DOHH2 (cell line): Measurements from ENCODE around the gene ZNF576.

ENCODE experiments used
- H3F3A ChIP-seq: fragments of 200-600 bp; sonication (generic), shearing (Covaris generic); 2 replicates; pipeline ENCODE4 v1.6.0; 2016; ENCODE audit warnings: antibody characterized with exemption, mild to moderate bottlenecking; ENCODE audit not compliant: control insufficient read depth, insufficient read depth
- H3K27ac ChIP-seq: fragments of 200-600 bp; sonication (generic); 2 replicates; pipeline ENCODE4 v1.5.1; 2014; ENCODE audit warnings: low read depth, mild to moderate bottlenecking, low read length, moderate library complexity
- H3K27me3 ChIP-seq: fragments of 200-600 bp; sonication (generic); 2 replicates; pipeline ENCODE4 v1.6.1; 2014; ENCODE audit warnings: mild to moderate bottlenecking, low read length, mixed read lengths; ENCODE audit not compliant: control insufficient read depth
- H3K36me3 ChIP-seq: fragments of 200-600 bp; sonication (generic); 2 replicates; pipeline ENCODE4 v1.6.1; 2014; ENCODE audit warnings: mild to moderate bottlenecking, low read length, moderate library complexity, mixed read lengths; ENCODE audit not compliant: control insufficient read depth
- H3K4me1 ChIP-seq: fragments of 200-600 bp; sonication (generic); 2 replicates; pipeline ENCODE4 v1.6.1; 2014; ENCODE audit warnings: mild to moderate bottlenecking, low read length, mixed read lengths; ENCODE audit not compliant: control insufficient read depth
- H3K4me2 ChIP-seq: fragments of 200-600 bp; sonication (generic); 2 replicates; pipeline ENCODE4 v1.6.0; 2014; ENCODE audit warnings: mild to moderate bottlenecking, low read length, moderate library complexity
- H3K4me3 ChIP-seq: fragments of 200-600 bp; sonication (generic); 2 replicates; pipeline ENCODE4 v1.5.1; 2014; ENCODE audit warnings: mild to moderate bottlenecking, low read length, mixed read lengths
- H3K79me2 ChIP-seq: fragments of 200-600 bp; sonication (generic); 2 replicates; pipeline ENCODE4 v1.6.1; 2014; ENCODE audit warnings: mild to moderate bottlenecking, low read length, mixed read lengths; ENCODE audit not compliant: control insufficient read depth
- H3K9me2 ChIP-seq: fragments of 200-600 bp; sonication (generic); replicated peaks from 2 replicates; pipeline ENCODE4 v1.6.1; 2014; ENCODE audit warnings: mild to moderate bottlenecking, low read length, mixed read lengths; ENCODE audit not compliant: control insufficient read depth
- H3K9me3 ChIP-seq: fragments of 200-600 bp; sonication (generic); 2 replicates; pipeline ENCODE4 v1.6.1; 2014; ENCODE audit warnings: antibody characterized with exemption, low read length, mixed read lengths; ENCODE audit not compliant: control insufficient read depth, insufficient read depth
- H4K20me1 ChIP-seq: fragments of 200-600 bp; sonication (generic); 2 replicates; pipeline ENCODE4 v1.6.0; 2014; ENCODE audit warnings: low read depth, mild to moderate bottlenecking, antibody characterized with exemption, low read length, moderate library complexity; ENCODE audit not compliant: control insufficient read depth, insufficient read depth
- CTCF ChIP-seq: fragments of 200-600 bp; sonication (generic); IDR thresholded peaks from one replicate; pipeline ENCODE4 v1.5.1; 2014; ENCODE audit warnings: antibody characterized with exemption, mild to moderate bottlenecking, low read depth, low read length; ENCODE audit not compliant: poor library complexity, severe bottlenecking
- EZH2phosphoT487 ChIP-seq: fragments of 200-600 bp; sonication (generic); IDR thresholded peaks from 2 replicates; pipeline ENCODE4 v1.6.1; 2017; ENCODE audit warnings: borderline replicate concordance, mild to moderate bottlenecking, antibody characterized with exemption, low read length, moderate library complexity, mixed read lengths

The ZNF576 gene

GRCh38 chr19:43551399-43552197, 44.8 kb upstream of the ZNF576 start:
- Histone ChIP-seq H3F3A (no peaks in the 10 kb centered on the region), H3K79me2 (no peaks in the 10 kb centered on the region), H3K4me3 (no peak overlapping the region), H3K27ac (no peak overlapping the region), H3K9me3 (no peaks in the 10 kb centered on the region), H3K27me3 (no peaks in the 10 kb centered on the region), H3K4me2 (no peak overlapping the region), H3K9me2 (no peaks in the 10 kb centered on the region), H3K4me1 (no peaks in the 10 kb centered on the region), H3K36me3 (peaks cover 43% of the 10 kb centered on the region), H4K20me1 (no peaks in the 10 kb centered on the region)
- TF ChIP-seq EZH2phosphoT487: no peak
- no peak for TF ChIP-seq CTCF

GRCh38 chr19:43552198-43552450, 44.3 kb upstream of the ZNF576 start:
- TF ChIP-seq EZH2phosphoT487 (no peak), CTCF (no peak)
- H3K4me3 ChIP-seq: no peak overlapping the region
- no peaks in the 10 kb centered on the region for H3K79me2 ChIP-seq
- H3K4me2 ChIP-seq: no peak overlapping the region
- no peaks in the 10 kb centered on the region for H3K27me3 ChIP-seq
- H3F3A ChIP-seq: no peaks in the 10 kb centered on the region
- H3K9me2 ChIP-seq: no peaks in the 10 kb centered on the region
- H3K36me3 ChIP-seq: peaks cover 43% of the 10 kb centered on the region
- no peaks in the 10 kb centered on the region for H3K4me1 ChIP-seq
- H3K9me3 ChIP-seq: no peaks in the 10 kb centered on the region
- H3K27ac ChIP-seq: no peak overlapping the region
- H4K20me1 ChIP-seq: no peaks in the 10 kb centered on the region

- Histone ChIP-seq H3K27me3 (no peaks in the 10 kb centered on the region), H3K4me3 (no peak overlapping the region), H3K9me2 (no peaks in the 10 kb centered on the region), H3K9me3 (no peaks in the 10 kb centered on the region), H3K36me3 (peaks cover 43% of the 10 kb centered on the region), H3K27ac (no peak overlapping the region), H3K4me2 (no peak overlapping the region), H3F3A (no peaks in the 10 kb centered on the region), H3K4me1 (no peaks in the 10 kb centered on the region), H4K20me1 (no peaks in the 10 kb centered on the region), H3K79me2 (no peaks in the 10 kb centered on the region)
- no peak for TF ChIP-seq CTCF
- no peak for TF ChIP-seq EZH2phosphoT487
Measured at GRCh38 chr19:43552616-43553015, 43.8 kb upstream of the ZNF576 start.
